Upper lobe of right lung (tissue), 1 donor: ENCODE results near the gene TGFB2. TPM values are rescaled to one million over a fixed set of nuclear protein-coding genes. Genes with fewer than 3 reads are reported as not detected.

Source experiments
- ATAC-seq: fragments of 200-7000 bp; cut with Tn5 transposase; one replicate; pipeline ENCODE4 v1.9.1; 2020; ENCODE audit warnings: mild to moderate bottlenecking, moderate library complexity
- DNase-seq: peaks from one replicate; pipeline ENCODE4 v3.0.0-alpha.2; 2020
- H3K27ac ChIP-seq: fragments of 200-600 bp; one replicate; pipeline ENCODE4 v1.8.0; 2022
- H3K27me3 ChIP-seq: fragments of 200-600 bp; one replicate; pipeline ENCODE4 v1.8.0; 2022; ENCODE audit warnings: mild to moderate bottlenecking
- H3K36me3 ChIP-seq: fragments of 200-600 bp; one replicate; pipeline ENCODE4 v1.8.0; 2022
- H3K4me1 ChIP-seq: fragments of 200-600 bp; one replicate; pipeline ENCODE4 v1.8.0; 2022
- H3K4me3 ChIP-seq: fragments of 200-600 bp; one replicate; pipeline ENCODE4 v1.8.0; 2022; ENCODE audit warnings: mild to moderate bottlenecking
- H3K9me3 ChIP-seq: fragments of 200-600 bp; one replicate; pipeline ENCODE4 v1.8.0; 2022
- CTCF ChIP-seq: fragments of 200-600 bp; IDR thresholded peaks from one replicate; pipeline ENCODE4 v1.8.0; 2022; ENCODE audit warnings: antibody characterized with exemption
- intact Hi-C: fragments of 100-400 bp; cut with DNase I; formaldehyde crosslinking; loops from one replicate; pipeline ENCODE4 v1.11.0; 2022
- total RNA-seq: library from RNA; stranded (reverse); fragmentation: NEBNext Ultra II Directional; extraction: Animal tissue kit (Norgen Biotek cat#: 25700); gene quantifications from one replicate; pipeline ENCODE4 v1.2.1, GENCODE V29; 2021
- donor health status: DM: no; HTN: yes; CAD: no; lungs with severe emphysema.

Gene TGFB2
- total RNA-seq, 1 donor from 2014 or later, result 19.8 TPM

DNA sequence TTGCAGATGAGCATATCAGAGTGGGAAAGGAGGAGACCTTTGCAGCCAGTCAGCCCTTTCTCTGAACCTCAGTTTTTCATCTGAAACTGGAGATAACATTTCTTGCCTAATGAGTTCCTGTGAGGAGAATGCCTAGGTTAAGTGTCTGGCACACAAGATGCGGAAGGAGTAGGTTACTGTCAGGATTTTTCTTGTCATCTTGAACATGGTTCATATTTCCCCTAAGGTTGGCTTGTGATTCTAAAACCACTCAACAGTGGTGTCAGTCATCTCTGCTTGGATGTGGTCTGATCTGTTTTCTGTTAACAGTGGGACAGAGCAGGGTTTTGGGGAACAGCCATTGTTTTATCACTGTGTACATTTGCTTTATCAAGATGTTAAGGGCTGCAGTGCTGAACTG lies 70.6 kb downstream of the TGFB2 start:
- H3K27ac ChIP-seq, result no peak overlapping the region
- ATAC-seq (no peak), DNase-seq (no peak)
- H3K9me3 ChIP-seq, result no peaks in the 10 kb centered on the region
- intact Hi-C loops, result no loop called here
- H3K4me3 ChIP-seq, result no peak overlapping the region
- H3K4me1 ChIP-seq, result no peaks in the 10 kb centered on the region
- TF ChIP-seq CTCF, result no peak
- no peaks in the 10 kb centered on the region for H3K36me3 ChIP-seq
- H3K27me3 ChIP-seq, result no peaks in the 10 kb centered on the region

DNA sequence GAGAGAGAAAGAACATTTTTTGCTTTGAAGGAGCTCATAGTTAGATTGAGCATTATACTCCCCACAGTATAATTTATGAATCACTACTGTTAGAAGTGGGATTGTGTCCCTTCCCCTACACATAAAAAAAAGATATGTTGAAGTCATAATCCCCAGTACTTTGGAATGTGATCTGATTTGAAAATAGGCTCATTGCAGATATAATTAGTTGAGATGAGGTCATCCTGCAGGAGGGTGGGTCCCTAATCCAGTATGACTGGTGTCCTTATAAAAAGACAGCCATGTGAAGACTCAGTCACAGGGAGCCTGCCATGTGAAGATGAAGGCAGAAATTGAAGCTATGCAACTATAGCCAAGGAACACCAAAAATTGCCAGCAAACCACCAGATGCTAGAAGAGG lies 76.4 kb downstream of the TGFB2 start:
- no peak for TF ChIP-seq CTCF
- Histone ChIP-seq H3K4me1 (peaks cover 7% of the 10 kb centered on the region), H3K27me3 (no peaks in the 10 kb centered on the region), H3K9me3 (no peaks in the 10 kb centered on the region), H3K4me3 (no peak overlapping the region), H3K27ac (no peak overlapping the region), H3K36me3 (no peaks in the 10 kb centered on the region)
- DNase-seq, result no peak
- ATAC-seq, result no peak
- intact Hi-C loops, result no loop called here

GRCh38 chr1:218424502-218424901 lies 79.4 kb downstream of the TGFB2 start:
- DNase-seq, result no peak
- H3K9me3 ChIP-seq, result no peaks in the 10 kb centered on the region

GRCh38 chr1:218425647-218426342 lies 80.7 kb downstream of the TGFB2 start:
- Histone ChIP-seq H3K9me3 (no peaks in the 10 kb centered on the region), H3K27ac (no peak overlapping the region), H3K27me3 (no peaks in the 10 kb centered on the region), H3K4me1 (peaks cover 8% of the 10 kb centered on the region), H3K4me3 (no peak overlapping the region), H3K36me3 (no peaks in the 10 kb centered on the region)
- DNase-seq (no peak), ATAC-seq (no peak)
- intact Hi-C loops, result no loop called here
- no peak for TF ChIP-seq CTCF

More at GRCh38 chr1:218424502-218424901, 79.4 kb downstream of the TGFB2 start:
- Histone ChIP-seq H3K27me3 (no peaks in the 10 kb centered on the region), H3K27ac (no peak overlapping the region), H3K4me3 (no peak overlapping the region), H3K36me3 (no peaks in the 10 kb centered on the region), H3K4me1 (peaks cover 7% of the 10 kb centered on the region)
- no peak for ATAC-seq
- intact Hi-C loops, result no loop called here
- TF ChIP-seq CTCF, result no peak

DNA sequence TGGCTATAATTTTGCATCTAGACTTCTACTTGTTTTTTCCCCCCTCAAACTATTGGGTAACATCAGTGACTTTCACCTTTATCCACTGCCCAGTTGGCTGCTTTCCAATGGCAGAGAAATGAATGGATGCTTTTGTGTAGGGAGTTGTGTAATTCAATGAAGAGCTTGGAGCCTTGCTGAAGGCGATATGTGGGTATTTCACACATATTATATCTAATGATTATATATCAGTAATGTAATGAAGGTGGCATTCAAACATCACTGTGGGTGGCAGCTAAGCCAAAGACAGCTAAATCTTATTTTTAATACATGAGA lies 81.2 kb downstream of the TGFB2 start:
- ATAC-seq (no peak), DNase-seq (no peak)
- no peaks in the 10 kb centered on the region for H3K27me3 ChIP-seq
- intact Hi-C loops, result no loop called here
- H3K4me1 ChIP-seq, result peaks cover 11% of the 10 kb centered on the region
- H3K4me3 ChIP-seq, result no peak overlapping the region
- no peak overlapping the region for H3K27ac ChIP-seq
- no peaks in the 10 kb centered on the region for H3K36me3 ChIP-seq
- no peak for TF ChIP-seq CTCF
- H3K9me3 ChIP-seq, result no peaks in the 10 kb centered on the region

DNA sequence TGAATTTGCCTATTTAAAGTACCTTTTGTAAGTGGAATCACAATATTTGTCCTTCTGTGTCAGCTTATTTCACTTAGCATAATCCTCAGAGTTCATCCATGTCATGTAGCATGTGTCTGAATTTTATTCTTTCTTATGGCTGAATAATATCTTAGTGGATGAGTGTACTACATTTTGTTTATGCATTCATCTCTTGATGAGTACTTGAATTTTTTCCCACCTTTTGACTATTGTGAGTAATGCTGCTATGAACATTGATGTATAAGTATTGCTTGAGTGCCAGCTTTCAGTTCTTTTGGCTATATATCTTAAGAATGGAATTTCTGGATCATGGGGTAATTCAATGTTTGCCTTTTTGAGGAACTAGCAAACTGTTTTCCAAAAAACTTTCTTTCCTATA lies 84.2 kb downstream of the TGFB2 start:
- Histone ChIP-seq H3K4me1 (peaks cover 11% of the 10 kb centered on the region), H3K9me3 (no peaks in the 10 kb centered on the region), H3K4me3 (no peak overlapping the region), H3K36me3 (no peaks in the 10 kb centered on the region), H3K27me3 (no peaks in the 10 kb centered on the region), H3K27ac (no peak overlapping the region)
- DNase-seq (no peak), ATAC-seq (no peak)
- TF ChIP-seq CTCF, result no peak
- intact Hi-C loops, result no loop called here
